Lung (tissue), 12 donors: ENCODE results near the gene SOX18. TPM values are rescaled to one million over a fixed set of nuclear protein-coding genes. Genes with fewer than 3 reads are reported as not detected.

Experiments
- ATAC-seq: fragments of 200-7000 bp; cut with Tn5 transposase; one replicate; pipeline ENCODE4 v1.9.1; 2020; ENCODE audit warnings: moderate number of reproducible peaks; ENCODE audit not compliant: insufficient read depth, low FRiP score
- DNase-seq, 3 donors: peaks; one replicate each; pipeline ENCODE4 v3.0.0-alpha.2; 2013 to 2017
- H3K27ac ChIP-seq, 2 donors: one replicate each; pipeline ENCODE4 v1.5.1; 2013; ENCODE audit warnings: mild to moderate bottlenecking in 2 of 2, moderate library complexity in 2 of 2, control low read depth in 1 of 2, inconsistent platforms in 1 of 2, low read depth in 1 of 2, low read length in 1 of 2
- H3K27me3 ChIP-seq, 3 donors: one replicate each; pipeline ENCODE4 v1.5.1; 2013; ENCODE audit warnings: low read length in 2 of 3; ENCODE audit not compliant: control insufficient read depth in 3 of 3, insufficient read depth in 3 of 3
- H3K36me3 ChIP-seq, 4 donors: one replicate each; pipeline ENCODE4 v1.5.1; 2013; ENCODE audit warnings: low read length in 4 of 4, mild to moderate bottlenecking in 1 of 4, moderate library complexity in 1 of 4; ENCODE audit not compliant: control insufficient read depth in 4 of 4, insufficient read depth in 4 of 4
- H3K4me1 ChIP-seq, 5 donors: one replicate each; pipeline ENCODE4 v1.5.1; 2013; ENCODE audit warnings: low read length in 5 of 5, mild to moderate bottlenecking in 2 of 5, moderate library complexity in 1 of 5; ENCODE audit not compliant: control insufficient read depth in 5 of 5, insufficient read depth in 5 of 5
- H3K4me3 ChIP-seq: one replicate; pipeline ENCODE4 v1.5.1; 2013; ENCODE audit warnings: mild to moderate bottlenecking, control low read depth, moderate library complexity
- H3K9ac ChIP-seq, 2 donors: one replicate each; pipeline ENCODE4 v1.5.1; 2013; ENCODE audit warnings: low read length in 2 of 2, control low read depth in 1 of 2; ENCODE audit not compliant: insufficient read depth in 1 of 2
- H3K9me3 ChIP-seq, 4 donors: one replicate each; pipeline ENCODE4 v1.5.1; 2013; ENCODE audit warnings: low read length in 3 of 4, mild to moderate bottlenecking in 1 of 4, moderate library complexity in 1 of 4; ENCODE audit not compliant: control insufficient read depth in 4 of 4, insufficient read depth in 3 of 4
- CTCF ChIP-seq: IDR thresholded peaks from 2 replicates; pipeline ENCODE4 v1.5.1; 2012; ENCODE audit warnings: mild to moderate bottlenecking; ENCODE audit errors: control extremely low read depth, extremely low read depth
- WGBS, 2 donors: extraction: QIAGEN DNeasy Blood & Tissue Kit; methylation state at CpG; one replicate each; pipeline ENCODE4 v1.1.7; 2013; 5-methylcytosine and 5-hydroxymethylcytosine counted together
- polyA plus RNA-seq, 2 donors: library from polyadenylated mRNA; stranded (reverse); fragments of 200-250 nt; gene quantifications; one replicate each; pipeline ENCODE4 v1.2.1, GENCODE V29; 2013
- total RNA-seq, 2 donors: library from RNA; depleted of rRNA in 1 of 2; stranded (reverse); fragments of >200 nt in 1 of 2; gene quantifications; one replicate each; pipeline ENCODE4 v1.2.1, GENCODE V29; 2014 to 2021
- donor health status: control.
- donor health status: control.
- donor health status: Bipolar disorder and iron deficiency.
- donor health status: healthy.
- donor health status: DM: yes; HTN: yes; CAD: no.

Gene SOX18
- total and polyA plus RNA-seq, 4 donors = 12.1 to 52.2 (median 29.3) TPM

DNA sequence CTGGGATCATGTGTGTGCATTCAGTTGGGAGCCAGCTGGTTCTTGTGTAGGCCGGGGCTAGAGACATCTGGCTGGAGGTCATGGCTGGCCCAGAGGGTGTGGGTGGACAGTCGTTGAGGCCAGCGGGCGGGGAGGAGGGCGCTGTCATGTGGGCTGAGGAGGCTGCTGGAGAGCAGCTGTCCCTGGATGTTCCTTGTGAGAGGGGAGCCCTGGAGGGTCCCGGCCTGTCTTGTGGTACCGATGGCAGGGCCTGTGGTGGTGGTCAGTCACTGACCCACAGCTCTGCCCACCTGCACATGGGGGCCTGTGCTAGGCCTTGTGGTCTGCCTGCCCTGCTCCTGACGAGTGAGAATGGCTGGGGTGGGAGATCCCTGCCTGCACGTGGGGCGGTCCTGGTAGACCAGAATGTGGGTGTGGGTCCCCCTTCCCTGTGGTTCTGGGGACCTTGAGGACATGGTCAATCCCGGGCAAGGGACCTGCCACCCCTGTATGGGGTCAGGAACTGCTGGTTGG lies 15.4 kb downstream of the SOX18 start:
- no peak for TF ChIP-seq CTCF
- peaks cover 8 to 47% (median 18%) of the 10 kb centered on the region in 4 donors for H3K36me3 ChIP-seq
- no peak overlapping the region for H3K4me3 ChIP-seq
- DNase-seq (no peak), ATAC-seq (no peak)
- peaks cover 0 to 7% (median under 1%) of the 10 kb centered on the region in 5 donors for H3K4me1 ChIP-seq
- H3K27me3 ChIP-seq = peaks cover 0 to 10% (median 5%) of the 10 kb centered on the region in 3 donors
- no peak overlapping the region for H3K9ac ChIP-seq
- H3K27ac ChIP-seq = no peak overlapping the region
- H3K9me3 ChIP-seq = no peaks in the 10 kb centered on the region
- 79 to 92% methylated on average over 11 of the region's 11 CpGs for WGBS, 2 donors

DNA sequence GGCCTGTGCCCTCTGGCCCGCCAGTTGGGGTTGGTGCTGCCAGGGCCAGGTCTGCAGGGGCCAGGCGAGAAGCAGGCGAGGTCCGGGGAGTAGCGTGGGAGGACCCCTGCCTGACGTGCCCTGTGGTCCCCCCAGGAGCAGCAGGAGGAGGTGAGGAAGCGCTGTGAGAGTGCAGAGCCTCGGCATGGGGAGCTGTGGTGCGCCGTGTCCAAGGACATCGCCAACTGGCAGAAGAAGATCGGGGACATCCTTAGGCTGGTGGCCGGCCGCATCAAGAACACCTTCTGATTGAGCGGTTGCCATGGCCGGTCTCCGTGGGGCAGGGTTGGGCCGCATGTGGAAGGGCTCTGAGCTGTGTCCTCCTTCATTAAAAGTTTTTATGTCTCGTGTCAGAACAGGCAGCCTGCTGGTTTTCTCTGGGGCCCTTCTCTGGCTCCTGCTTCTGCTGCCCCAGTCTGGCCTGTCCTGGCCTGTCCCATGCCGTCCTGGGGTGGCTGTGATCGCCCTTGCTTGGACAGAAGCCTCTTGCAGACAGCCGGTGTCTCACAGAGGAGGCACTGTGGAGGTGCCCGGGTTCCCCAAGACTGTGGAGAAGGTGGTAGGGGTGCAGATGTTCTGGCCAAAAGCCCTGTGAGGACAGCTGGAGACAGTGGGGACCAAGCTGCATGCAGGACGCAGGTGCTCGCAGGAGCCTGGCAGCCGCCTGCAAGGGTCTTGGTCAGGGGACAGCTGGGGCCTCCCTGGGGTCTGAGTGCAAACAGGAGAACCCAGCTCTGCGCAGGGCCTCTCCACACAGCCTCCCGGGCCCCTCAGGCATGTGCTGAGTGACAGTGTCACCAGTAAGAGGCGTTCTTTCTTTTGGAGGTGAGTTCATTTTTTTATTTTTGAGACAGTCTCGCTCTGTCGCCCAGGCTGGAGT lies 16.5 kb downstream of the SOX18 start:
- H3K36me3 ChIP-seq = peaks cover 10 to 55% (median 22%) of the 10 kb centered on the region in 4 donors
- no peaks in the 10 kb centered on the region for H3K9me3 ChIP-seq
- no peak overlapping the region for H3K9ac ChIP-seq
- peaks cover 0 to 3% (median 0%) of the 10 kb centered on the region in 5 donors for H3K4me1 ChIP-seq
- DNase-seq (no peak), ATAC-seq (no peak)
- H3K4me3 ChIP-seq = no peak overlapping the region
- H3K27me3 ChIP-seq = peaks cover 0 to 10% (median 3%) of the 10 kb centered on the region in 3 donors
- 93% methylated on average over 31 of the region's 31 CpGs for WGBS, 2 donors
- no peak overlapping the region for H3K27ac ChIP-seq
- TF ChIP-seq CTCF = no peak

- no peaks in the 10 kb centered on the region for H3K9me3 ChIP-seq
- no peaks in the 10 kb centered on the region for H3K4me1 ChIP-seq
- no peak overlapping the region for H3K9ac ChIP-seq
- 95% methylated on average over 19 of the region's 19 CpGs for WGBS, 2 donors
- DNase-seq (no peak), ATAC-seq (no peak)
- H3K27ac ChIP-seq = no peak overlapping the region
- H3K36me3 ChIP-seq = peaks cover 15 to 66% (median 31%) of the 10 kb centered on the region in 4 donors
- H3K4me3 ChIP-seq = no peak overlapping the region
- no peak for TF ChIP-seq CTCF
- H3K27me3 ChIP-seq = peaks cover 0 to 2% (median 0%) of the 10 kb centered on the region in 3 donors
Observed at GRCh38 chr20:64031822-64032314, 17.6 kb downstream of the SOX18 start.
